Nephron (organoid): Measurements from ENCODE around the gene MVB12A.

Source experiments
- H3K27ac Mint-ChIP-seq, 3 experiments: 2 replicates each; pipeline ENCODE4 v1.8.0; 2020; ENCODE audit warnings: mixed read lengths in 3 of 3, mild to moderate bottlenecking in 2 of 3, moderate library complexity in 1 of 3
- H3K27me3 Mint-ChIP-seq: 2 replicates; pipeline ENCODE4 v1.8.0; 2021; ENCODE audit warnings: low read depth, mild to moderate bottlenecking, moderate library complexity, mixed read lengths
- H3K36me3 Mint-ChIP-seq: 2 replicates; pipeline ENCODE4 v1.8.0; 2020; ENCODE audit warnings: low read depth, mixed read lengths
- H3K4me1 Mint-ChIP-seq: 2 replicates; pipeline ENCODE4 v1.8.0; 2020; ENCODE audit warnings: mixed read lengths
- H3K4me3 Mint-ChIP-seq, 3 experiments: 2 replicates each; pipeline ENCODE4 v1.8.0; 2020; ENCODE audit warnings: mild to moderate bottlenecking in 3 of 3, mixed read lengths in 3 of 3, moderate library complexity in 2 of 3
- H3K9me3 Mint-ChIP-seq: 2 replicates; pipeline ENCODE4 v1.8.0; 2020; ENCODE audit warnings: mixed read lengths
- TF ChIP-seq, protein P1 (sequence below), 3 experiments: fragments of 200-600 bp; sonication (generic); IDR thresholded peaks; one replicate each; pipeline ENCODE4 v1.5.0; 2021; ENCODE audit warnings: antibody characterized with exemption in 3 of 3; ENCODE audit not compliant: unreplicated experiment in 3 of 3

MVB12A gene

DNA sequence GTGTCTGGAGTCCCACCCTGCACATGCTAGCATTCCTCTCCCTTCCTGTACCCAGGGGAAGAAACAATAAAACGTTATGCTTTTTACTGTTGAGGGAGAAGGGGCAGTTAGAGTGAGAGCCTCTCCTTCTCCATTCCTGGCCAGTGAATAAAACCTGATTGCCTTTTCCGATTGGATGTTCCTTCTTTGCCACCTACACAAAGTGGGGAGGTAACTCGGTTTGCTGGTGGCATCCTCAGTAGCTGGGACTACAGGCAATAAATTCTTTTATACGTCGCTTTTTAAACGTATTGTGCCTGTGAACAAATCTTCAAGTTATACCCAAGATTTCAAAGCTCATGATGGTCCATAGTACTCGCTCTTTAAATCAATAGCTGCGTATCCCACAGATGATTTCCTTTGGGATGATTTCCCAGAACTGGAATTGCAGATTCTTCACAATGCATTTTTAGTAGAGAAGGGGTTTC is 660 bp upstream of the MVB12A start:
- TF ChIP-seq, protein P1, sequence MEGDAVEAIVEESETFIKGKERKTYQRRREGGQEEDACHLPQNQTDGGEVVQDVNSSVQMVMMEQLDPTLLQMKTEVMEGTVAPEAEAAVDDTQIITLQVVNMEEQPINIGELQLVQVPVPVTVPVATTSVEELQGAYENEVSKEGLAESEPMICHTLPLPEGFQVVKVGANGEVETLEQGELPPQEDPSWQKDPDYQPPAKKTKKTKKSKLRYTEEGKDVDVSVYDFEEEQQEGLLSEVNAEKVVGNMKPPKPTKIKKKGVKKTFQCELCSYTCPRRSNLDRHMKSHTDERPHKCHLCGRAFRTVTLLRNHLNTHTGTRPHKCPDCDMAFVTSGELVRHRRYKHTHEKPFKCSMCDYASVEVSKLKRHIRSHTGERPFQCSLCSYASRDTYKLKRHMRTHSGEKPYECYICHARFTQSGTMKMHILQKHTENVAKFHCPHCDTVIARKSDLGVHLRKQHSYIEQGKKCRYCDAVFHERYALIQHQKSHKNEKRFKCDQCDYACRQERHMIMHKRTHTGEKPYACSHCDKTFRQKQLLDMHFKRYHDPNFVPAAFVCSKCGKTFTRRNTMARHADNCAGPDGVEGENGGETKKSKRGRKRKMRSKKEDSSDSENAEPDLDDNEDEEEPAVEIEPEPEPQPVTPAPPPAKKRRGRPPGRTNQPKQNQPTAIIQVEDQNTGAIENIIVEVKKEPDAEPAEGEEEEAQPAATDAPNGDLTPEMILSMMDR (IDR thresholded peaks at IDR 0.05; ENCODE audit: unreplicated experiment in 3 of 3) = no peak
- Mint-ChIP-seq H3K4me1 (peaks cover 37% of the 10 kb centered on the region), H3K27me3 (no peaks in the 10 kb centered on the region)

DNA sequence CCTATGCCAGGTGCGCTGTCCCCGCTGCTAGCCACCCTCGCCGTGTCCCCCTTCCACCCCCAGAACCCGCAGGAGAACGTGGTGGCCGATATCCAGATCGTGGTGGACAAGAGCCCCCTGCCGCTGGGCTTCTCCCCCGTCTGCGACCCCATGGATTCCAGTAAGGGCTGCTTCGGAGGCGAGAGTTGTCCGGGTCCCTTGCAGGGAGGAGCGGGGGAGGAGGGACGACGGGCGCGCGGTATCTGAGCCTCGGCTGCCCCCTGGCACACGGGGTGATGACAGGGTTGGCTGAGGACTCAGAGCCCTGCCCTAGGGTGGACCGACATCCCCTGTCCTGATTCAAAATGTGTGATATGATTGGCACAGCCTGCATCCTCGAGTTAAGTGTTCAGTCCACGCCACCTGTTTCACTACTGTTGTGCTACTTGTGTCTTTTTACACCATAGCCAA is 653 bp downstream of the MVB12A start:
- Mint-ChIP-seq H3K4me1 (peaks cover 34% of the 10 kb centered on the region), H3K36me3 (peaks cover 4% of the 10 kb centered on the region), H3K9me3 (no peaks in the 10 kb centered on the region), H3K27me3 (no peaks in the 10 kb centered on the region), H3K27ac (peak overlapping the region; percentile 61 to 88 (median 80)), H3K4me3 (peak overlapping the region; percentile 93 to 95 (median 93))
- TF ChIP-seq, protein P1 (IDR thresholded peaks at IDR 0.05; ENCODE audit: unreplicated experiment in 3 of 3) = peak in 2 of 3 experiments; percentile 7 to 10

More for the DNA sequence above, 660 bp upstream of the MVB12A start:
- H3K4me3 Mint-ChIP-seq = peak overlapping the region; percentile 93 to 95 (median 93)
- no peaks in the 10 kb centered on the region for H3K9me3 Mint-ChIP-seq
- peaks cover 4% of the 10 kb centered on the region for H3K36me3 Mint-ChIP-seq
- peak overlapping the region; percentile 97 to 99 (median 99) for H3K27ac Mint-ChIP-seq

DNA sequence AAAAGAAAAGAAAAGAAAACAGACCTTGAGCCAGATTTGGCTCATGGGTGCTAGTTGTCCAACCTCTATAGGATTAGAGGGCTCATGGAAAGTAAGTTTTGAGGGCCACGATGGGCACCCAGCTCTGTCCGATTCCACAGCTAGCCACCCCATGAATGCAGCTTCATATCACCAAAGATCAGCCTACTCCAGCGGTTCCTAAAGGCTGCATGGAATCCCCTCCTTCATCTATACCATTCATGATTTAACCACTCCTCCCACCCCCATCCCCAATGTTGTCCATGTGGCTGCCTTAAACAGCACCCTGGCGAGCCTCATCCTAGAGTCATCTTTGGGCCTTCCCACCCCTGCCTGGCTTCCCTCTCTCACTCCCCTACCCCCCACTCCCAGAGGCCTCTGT is 2.1 kb downstream of the MVB12A start:
- Mint-ChIP-seq H3K27me3 (no peaks in the 10 kb centered on the region), H3K27ac (no peak overlapping the region)

DNA sequence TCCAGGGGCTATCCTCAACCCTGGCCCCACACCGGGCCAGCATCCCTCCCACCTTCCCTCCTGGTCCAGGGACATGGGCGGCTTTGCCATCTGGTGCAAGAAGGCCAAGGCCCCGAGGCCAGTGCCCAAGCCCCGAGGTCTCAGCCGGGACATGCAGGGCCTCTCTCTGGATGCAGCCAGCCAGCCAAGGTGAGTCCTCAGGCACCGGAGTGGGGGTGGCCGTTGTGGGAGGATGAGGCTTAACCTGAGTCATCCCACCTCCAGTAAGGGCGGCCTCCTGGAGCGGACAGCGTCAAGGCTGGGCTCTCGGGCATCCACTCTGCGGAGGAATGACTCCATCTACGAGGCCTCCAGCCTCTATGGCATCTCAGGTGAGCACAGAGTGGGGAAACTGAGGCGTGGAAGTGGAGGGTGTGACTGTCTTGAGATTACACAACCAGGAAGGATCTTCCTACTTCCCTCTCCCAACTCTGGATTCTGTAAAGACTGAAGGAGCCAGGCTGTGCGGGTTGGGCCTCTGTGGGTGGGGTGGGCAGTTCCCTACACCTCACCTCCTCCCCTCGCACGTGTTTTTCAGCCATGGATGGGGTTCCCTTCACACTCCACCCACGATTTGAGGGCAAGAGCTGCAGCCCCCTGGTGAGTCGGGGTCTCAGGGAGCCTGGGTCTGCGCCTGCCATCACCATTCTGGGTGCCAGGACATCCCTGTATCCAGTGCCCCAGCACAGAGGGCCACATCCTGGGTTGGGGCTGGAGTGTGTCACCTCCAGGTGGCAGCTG is 3.8 kb downstream of the MVB12A start:
- Mint-ChIP-seq H3K4me3 (peak overlapping the region in 1 of 3 experiments; percentile 12), H3K27me3 (no peaks in the 10 kb centered on the region), H3K36me3 (peaks cover 4% of the 10 kb centered on the region), H3K9me3 (no peaks in the 10 kb centered on the region), H3K27ac (no peak overlapping the region), H3K4me1 (peaks cover 22% of the 10 kb centered on the region)
- TF ChIP-seq, protein P1 (IDR thresholded peaks at IDR 0.05; ENCODE audit: unreplicated experiment in 3 of 3) = no peak

More for the DNA sequence above, 2.1 kb downstream of the MVB12A start:
- peaks cover 26% of the 10 kb centered on the region for H3K4me1 Mint-ChIP-seq
- H3K4me3 Mint-ChIP-seq = peak overlapping the region in 1 of 3 experiments; percentile 21
- peaks cover 4% of the 10 kb centered on the region for H3K36me3 Mint-ChIP-seq
- TF ChIP-seq, protein P1 (IDR thresholded peaks at IDR 0.05; ENCODE audit: unreplicated experiment in 3 of 3) = no peak
- H3K9me3 Mint-ChIP-seq = no peaks in the 10 kb centered on the region

DNA sequence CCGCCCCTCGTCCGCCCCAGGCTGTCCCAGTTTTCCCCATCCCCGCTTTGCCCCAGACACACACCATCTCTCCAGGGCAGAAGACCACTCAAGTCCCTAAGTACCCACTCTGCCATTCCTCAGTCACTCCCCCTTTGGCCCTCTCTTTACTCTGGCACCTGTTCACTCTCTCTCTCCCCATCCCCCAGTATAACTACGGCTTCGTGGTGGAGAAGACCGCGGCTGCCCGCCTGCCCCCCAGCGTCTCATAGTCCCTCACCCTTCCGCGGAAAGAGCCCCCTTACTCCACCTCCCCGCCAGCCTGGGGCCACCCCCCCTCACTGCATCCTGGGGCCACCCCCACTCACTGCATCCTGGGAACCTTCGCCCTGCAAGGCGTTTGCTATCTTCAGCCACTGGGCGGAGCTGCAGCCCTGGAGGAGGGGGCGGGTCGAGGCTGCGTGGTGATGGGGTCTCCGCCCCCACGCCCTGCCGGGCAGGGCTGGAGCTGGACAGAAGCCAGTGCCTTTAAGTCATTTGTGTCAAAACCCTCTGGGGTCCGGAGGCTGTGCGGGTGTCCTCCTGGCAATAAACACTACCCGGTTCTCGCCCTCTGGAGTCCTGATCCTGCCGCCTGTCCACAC is 5.0 kb downstream of the MVB12A start:
- H3K9me3 Mint-ChIP-seq = no peaks in the 10 kb centered on the region
- TF ChIP-seq, protein P1 (IDR thresholded peaks at IDR 0.05; ENCODE audit: unreplicated experiment in 3 of 3) = peak; percentile 45 to 61 (median 46)
- H3K27me3 Mint-ChIP-seq = no peaks in the 10 kb centered on the region
- H3K4me3 Mint-ChIP-seq = peak overlapping the region; percentile 53 to 69 (median 68)
- peaks cover 4% of the 10 kb centered on the region for H3K36me3 Mint-ChIP-seq
- H3K27ac Mint-ChIP-seq = no peak overlapping the region
- peaks cover 18% of the 10 kb centered on the region for H3K4me1 Mint-ChIP-seq
